ENCODE data around the gene TEKT3.

TEKT3 gene

GRCh38 chr17:15293558-15293957 is 47.8 kb downstream of the TEKT3 start:
- DNase-seq (ENCODE audit: low read depth), result no peak

DNA sequence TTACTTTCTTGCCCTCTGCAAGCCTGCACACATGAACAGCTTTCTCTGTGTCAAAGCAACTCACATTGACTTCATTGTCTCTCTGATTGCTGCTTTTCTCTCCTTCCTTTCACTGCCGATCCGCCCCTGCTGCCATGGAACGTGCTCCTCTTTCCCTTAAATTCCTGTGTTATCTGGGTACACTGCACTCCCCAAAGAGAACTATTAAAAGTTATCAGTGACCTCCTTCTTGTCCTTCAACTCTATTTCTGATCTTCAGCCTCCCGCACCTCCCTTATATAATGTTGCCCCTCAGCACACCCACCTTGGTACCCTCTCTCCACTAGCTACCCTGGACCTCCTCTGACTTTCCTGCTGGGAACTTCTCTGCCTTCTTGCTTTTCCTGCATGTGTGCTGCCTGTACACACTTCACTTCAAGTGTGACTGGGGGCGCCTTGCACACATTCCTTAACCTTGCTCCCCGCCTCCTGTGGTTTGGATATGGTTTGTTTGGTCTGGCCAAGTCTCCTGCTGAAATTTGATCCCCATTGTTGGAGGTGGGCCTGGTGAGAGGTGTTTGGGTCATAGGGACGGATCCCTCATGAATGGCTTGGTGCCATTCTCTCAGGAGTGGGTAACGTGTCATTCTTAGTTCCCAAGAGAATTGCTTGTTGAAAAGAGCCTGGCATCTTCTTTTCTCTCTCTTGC is 49.6 kb downstream of the TEKT3 start:
- no peak for DNase-seq (ENCODE audit: low read depth)

DNA sequence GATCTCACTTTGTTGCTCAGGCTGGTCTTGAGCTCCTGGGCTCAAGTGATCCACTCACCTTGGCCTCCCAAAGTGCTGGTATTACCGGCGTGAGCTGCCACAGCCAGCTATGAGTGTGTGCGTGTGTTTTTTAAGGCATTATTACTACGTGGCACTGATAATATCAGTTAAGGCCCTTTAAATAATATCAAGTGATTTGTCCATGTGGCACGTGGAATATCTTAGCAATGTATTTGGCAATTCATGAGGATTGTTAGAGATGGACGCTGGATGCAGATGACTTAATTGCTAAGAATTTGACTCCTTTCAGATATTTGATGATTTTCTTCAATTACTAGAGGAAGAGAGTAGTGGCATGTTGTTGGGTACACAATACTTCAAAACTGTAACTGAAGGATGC is 50.8 kb downstream of the TEKT3 start:
- no peak for DNase-seq (ENCODE audit: low read depth)

- DNase-seq (ENCODE audit: low read depth), result no peak
Measured at GRCh38 chr17:15289285-15290183, 51.9 kb downstream of the TEKT3 start.

GRCh38 chr17:15288859-15289258 is 52.5 kb downstream of the TEKT3 start:
- no peak for DNase-seq (ENCODE audit: low read depth)

DNA sequence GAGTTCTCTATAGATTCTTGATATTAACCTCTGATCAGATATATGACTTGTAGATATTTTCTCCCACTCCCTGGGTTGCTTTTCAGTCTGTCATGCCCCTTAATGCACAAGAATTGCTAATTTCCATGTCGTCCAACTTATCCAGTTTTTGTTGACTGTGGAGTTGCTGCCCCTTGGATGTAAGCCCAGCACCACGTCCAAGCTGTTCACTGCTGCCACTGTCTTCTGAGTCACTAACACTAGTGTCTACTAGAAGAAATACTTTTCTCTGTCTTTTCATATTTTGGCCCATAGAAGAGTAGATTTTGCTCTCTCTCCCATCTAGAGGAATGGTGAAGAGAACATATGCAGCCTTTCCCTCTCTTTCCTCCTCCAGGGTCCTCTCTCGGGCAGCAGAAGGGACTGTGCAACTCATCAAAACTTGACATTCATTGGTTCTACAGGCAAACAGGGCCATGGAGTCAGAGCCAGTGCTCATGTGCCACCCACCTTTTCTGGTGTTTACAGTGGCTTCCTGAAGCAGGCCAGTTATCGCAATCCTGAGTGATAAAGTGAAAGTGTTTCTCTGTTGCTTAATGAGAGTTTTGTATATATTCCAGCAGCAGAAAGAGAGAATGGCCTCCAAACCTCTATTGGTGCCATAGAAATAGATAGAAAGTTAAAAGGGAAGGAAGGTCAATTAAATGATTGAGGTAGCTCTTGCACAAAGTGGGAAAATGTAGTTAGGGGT is 53.7 kb downstream of the TEKT3 start:
- DNase-seq (ENCODE audit: low read depth), result no peak

GRCh38 chr17:15285466-15285865 is 55.9 kb downstream of the TEKT3 start:
- DNase-seq (ENCODE audit: low read depth), result no peak

DNA sequence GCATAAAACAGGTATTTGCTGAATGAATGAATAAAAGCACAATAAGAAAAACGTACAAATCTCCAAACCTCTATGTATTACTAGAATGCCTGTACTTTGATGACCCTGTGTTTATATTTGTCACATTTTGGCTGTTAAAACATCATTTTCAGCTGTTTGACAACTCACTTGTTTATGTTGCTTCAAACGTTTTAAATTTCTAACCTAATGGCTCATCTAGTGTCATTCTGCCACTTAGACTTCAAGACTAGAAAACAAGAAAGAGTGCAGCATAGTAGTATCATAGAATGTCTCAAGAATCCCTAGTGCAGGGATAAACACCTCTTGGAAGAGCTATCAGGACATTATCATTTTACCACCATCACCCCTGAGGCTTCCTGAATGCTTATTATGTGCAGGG is 56.9 kb downstream of the TEKT3 start:
- no peak for DNase-seq (ENCODE audit: low read depth)

- no peak for DNase-seq (ENCODE audit: low read depth)
Measured at GRCh38 chr17:15284107-15284506, 57.3 kb downstream of the TEKT3 start.

GRCh38 chr17:15281909-15282308 is 59.5 kb downstream of the TEKT3 start:
- DNase-seq (ENCODE audit: low read depth), result no peak

GRCh38 chr17:15278924-15279477 is 62.4 kb downstream of the TEKT3 start:
- no peak for DNase-seq (ENCODE audit: low read depth)

DNA sequence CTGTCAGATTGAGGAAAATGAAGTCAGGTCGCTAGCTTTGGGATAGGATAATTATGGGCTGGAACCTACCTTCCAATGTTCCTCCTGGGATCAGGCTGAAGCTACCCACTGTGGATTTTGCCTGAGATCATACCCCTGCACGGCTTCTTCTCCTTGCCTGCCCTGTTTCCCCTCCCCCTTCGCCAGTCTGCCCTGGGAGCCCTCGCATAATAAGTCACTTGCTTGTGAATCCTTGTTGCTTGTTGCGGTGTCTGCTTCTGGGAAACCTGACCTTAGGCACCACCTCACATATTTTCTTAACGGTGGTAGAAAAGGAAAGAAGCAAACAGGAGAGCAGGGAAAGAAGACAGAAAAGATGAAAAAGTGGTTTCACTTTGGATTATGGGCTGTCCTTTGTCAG is 63.0 kb downstream of the TEKT3 start:
- DNase-seq (ENCODE audit: low read depth), result no peak

DNA sequence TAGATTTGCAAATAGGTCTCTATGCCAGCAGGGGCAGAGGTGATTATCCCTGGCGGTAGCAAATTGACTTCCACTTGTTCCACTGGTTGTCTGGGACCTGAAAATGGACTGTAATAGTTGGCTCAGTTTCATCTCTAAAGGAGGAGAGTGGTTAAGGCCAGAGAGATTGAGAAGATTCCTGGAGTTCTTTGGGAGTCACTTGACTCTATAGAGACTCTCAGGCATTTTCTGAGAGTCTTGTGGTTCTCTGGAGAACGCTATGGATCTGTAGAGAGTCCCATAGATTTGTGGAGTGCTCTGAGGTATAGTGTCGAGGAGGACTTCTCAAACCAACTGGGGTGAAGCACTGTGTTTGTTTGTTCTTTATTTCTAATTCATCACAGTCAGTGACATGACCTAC is 67.4 kb downstream of the TEKT3 start:
- DNase-seq (ENCODE audit: low read depth), result no peak

DNA sequence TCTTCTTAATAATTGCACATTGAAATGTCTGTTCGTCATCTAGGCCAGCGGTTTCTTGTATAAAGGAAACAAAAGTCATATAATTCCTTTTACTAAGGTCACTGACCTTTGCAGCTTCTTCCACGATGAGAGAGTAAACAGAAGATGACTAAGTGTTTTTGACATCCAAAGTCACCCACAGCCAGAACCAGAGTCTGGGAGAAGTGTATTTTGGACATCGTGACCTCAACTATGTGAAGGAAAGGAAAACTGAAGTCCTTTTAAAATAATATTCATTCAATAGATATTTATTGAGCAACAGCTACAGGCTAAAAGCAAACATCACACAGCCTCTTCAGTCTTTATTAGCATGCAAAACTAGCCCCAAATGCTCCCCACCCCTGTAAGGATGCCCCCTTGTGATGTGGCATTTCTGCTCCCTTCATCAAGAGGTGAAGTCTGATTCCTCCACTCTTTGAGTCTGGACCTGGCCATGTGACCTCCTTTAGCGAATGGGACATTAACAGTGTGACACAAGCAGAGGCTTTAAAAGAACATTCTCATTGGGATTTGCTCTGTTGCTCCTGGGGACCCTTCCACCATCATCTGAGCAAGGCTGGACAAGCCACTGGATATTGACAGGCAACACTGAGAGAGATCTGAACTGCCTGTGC is 68.1 kb downstream of the TEKT3 start:
- DNase-seq (ENCODE audit: low read depth), result no peak

- no peak for DNase-seq (ENCODE audit: low read depth)
Measured at GRCh38 chr17:15271741-15272140, 69.7 kb downstream of the TEKT3 start.

DNA sequence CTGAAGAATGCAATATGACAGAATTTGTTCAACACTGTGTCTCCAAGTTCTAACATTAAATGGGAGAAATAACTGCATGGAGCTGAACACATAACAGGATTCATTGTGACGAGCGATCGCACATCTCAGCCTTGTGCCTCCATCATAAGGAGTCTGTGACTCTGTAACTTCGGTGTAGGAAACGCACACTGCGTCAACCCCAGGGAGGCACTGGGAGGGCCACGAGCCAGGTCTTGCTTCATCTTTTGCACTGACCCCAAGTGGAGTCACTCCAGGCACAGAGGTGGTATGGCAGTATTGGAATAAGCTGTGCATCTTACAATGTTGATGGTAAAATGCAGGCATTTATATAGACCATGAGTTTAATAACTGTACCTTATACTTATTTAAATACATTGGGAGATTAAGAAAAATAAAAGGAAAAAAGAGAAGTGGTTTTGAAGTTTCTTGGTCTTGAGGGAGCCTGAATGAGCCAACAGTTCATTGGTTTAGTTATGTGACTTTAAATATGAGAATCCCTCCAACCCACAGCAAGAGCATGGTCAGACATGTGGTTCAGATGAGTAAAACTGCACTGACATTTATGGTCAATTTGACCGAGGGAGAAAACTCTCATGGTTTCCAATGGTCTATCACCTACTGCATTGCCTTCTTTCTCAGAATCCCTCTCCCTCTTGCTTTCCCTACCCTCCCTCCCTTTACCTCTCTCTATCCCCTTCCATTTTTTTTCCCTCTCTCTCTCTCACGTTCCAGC is 70.6 kb downstream of the TEKT3 start:
- no peak for DNase-seq (ENCODE audit: low read depth)

- DNase-seq (ENCODE audit: low read depth), result no peak
Measured at GRCh38 chr17:15269780-15270089, 71.7 kb downstream of the TEKT3 start.

- no peak for DNase-seq (ENCODE audit: low read depth)
Measured at GRCh38 chr17:15269087-15269779, 72.2 kb downstream of the TEKT3 start.

DNA sequence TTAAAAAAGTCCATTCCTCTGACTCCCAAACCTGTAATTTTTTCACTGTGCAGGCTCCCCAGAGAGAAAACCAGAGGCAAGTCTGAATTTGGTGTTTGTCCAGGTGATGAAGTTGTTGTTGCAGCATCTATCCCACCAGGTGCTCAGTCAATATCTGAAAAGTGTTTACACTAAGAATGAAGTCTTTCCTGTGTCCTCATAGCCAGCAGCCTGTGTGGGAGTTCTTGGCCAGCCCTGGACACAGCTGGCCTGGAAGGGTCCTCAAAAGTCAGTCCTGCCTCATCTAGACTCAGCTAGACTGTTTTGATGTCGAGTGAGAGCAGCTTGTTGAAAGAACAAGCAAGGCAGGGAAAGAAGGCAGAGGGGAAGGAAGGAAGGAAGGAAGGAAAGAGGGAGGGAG is 72.9 kb downstream of the TEKT3 start:
- DNase-seq (ENCODE audit: low read depth), result no peak

GRCh38 chr17:15267996-15268395 is 73.4 kb downstream of the TEKT3 start:
- no peak for DNase-seq (ENCODE audit: low read depth)

Measured in T-helper 22 cell (primary cell).